Stomach (tissue), 4 donors: ENCODE results near the gene ZRSR2.

Source experiments
- EP300 ChIP-seq: sonication (generic); formaldehyde crosslinking; IDR thresholded peaks from one replicate; pipeline ENCODE4 v1.6.1; 2017; ENCODE audit warnings: antibody characterized with exemption
- POLR2A ChIP-seq, 4 donors: fragments of 450-650 bp; IDR thresholded peaks; one replicate each; pipeline ENCODE4 v1.6.1; 2016; ENCODE audit warnings: antibody characterized with exemption in 4 of 4, control low read depth in 2 of 4, mild to moderate bottlenecking in 1 of 4, moderate library complexity in 1 of 4
- POLR2AphosphoS5 ChIP-seq, 3 donors: sonication (generic); formaldehyde crosslinking; IDR thresholded peaks; one replicate each; pipeline ENCODE4 v1.6.1; 2016; ENCODE audit warnings: antibody characterized with exemption in 3 of 3
- TF ChIP-seq, protein P1 (sequence below), 7 experiments: fragments of 450-650 bp in 4 of 7; fragments of 200-600 bp in 3 of 7; sonication (generic) in 3 of 7; IDR thresholded peaks; one replicate each; pipeline ENCODE4 v1.5.1; 2016 to 2019; ENCODE audit warnings: antibody characterized with exemption in 7 of 7, control low read depth in 2 of 7, mild to moderate bottlenecking in 1 of 7

DNA sequence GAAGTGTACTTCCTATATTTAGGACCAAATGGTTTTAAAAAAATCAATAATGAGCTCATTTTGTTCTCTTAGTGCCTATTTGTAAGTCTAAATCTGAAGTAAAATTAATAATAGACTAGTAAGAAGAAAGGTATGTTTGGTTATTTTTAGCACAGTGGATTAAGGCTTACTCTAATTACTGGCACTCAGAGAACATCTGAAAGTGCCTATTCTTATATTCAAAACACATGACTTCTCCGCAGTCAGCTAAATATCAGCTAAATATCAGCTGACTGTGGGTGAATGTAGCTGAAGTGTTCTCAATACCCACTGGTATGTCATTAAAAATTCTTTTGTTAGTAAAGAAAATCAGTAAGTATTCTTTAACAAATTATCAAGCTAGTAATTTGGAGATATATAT, 58.3 kb downstream of the ZRSR2 start:
- TF ChIP-seq, protein P1, sequence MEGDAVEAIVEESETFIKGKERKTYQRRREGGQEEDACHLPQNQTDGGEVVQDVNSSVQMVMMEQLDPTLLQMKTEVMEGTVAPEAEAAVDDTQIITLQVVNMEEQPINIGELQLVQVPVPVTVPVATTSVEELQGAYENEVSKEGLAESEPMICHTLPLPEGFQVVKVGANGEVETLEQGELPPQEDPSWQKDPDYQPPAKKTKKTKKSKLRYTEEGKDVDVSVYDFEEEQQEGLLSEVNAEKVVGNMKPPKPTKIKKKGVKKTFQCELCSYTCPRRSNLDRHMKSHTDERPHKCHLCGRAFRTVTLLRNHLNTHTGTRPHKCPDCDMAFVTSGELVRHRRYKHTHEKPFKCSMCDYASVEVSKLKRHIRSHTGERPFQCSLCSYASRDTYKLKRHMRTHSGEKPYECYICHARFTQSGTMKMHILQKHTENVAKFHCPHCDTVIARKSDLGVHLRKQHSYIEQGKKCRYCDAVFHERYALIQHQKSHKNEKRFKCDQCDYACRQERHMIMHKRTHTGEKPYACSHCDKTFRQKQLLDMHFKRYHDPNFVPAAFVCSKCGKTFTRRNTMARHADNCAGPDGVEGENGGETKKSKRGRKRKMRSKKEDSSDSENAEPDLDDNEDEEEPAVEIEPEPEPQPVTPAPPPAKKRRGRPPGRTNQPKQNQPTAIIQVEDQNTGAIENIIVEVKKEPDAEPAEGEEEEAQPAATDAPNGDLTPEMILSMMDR (IDR thresholded peaks at IDR 0.05) = no peak
- TF ChIP-seq POLR2A (IDR thresholded peaks at IDR 0.05) = no peak
- TF ChIP-seq POLR2AphosphoS5 (IDR thresholded peaks at IDR 0.05) = no peak
- TF ChIP-seq EP300 = no peak
